Measurements from ENCODE around the gene PHLPP1.

- TF ChIP-seq, protein P1, sequence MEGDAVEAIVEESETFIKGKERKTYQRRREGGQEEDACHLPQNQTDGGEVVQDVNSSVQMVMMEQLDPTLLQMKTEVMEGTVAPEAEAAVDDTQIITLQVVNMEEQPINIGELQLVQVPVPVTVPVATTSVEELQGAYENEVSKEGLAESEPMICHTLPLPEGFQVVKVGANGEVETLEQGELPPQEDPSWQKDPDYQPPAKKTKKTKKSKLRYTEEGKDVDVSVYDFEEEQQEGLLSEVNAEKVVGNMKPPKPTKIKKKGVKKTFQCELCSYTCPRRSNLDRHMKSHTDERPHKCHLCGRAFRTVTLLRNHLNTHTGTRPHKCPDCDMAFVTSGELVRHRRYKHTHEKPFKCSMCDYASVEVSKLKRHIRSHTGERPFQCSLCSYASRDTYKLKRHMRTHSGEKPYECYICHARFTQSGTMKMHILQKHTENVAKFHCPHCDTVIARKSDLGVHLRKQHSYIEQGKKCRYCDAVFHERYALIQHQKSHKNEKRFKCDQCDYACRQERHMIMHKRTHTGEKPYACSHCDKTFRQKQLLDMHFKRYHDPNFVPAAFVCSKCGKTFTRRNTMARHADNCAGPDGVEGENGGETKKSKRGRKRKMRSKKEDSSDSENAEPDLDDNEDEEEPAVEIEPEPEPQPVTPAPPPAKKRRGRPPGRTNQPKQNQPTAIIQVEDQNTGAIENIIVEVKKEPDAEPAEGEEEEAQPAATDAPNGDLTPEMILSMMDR (conservative IDR thresholded peaks at IDR 0.05; ENCODE audit: low read depth, low read length) = no peak
- TF ChIP-seq EZH2 (IDR thresholded peaks at IDR 0.05; ENCODE audit: low read length, unreplicated experiment) (no peak), EZH2phosphoT487 (IDR thresholded peaks at IDR 0.05; ENCODE audit: borderline replicate concordance, low read length) (no peak)
Measured at GRCh38 chr18:62715759-62716615, 646 bp downstream of the PHLPP1 start.

Data from PC-3 (cell line).